RWPE2 (cell line): ENCODE results near the gene CDK1.

Experiments
- ATAC-seq: fragments of 200-7000 bp; cut with Tn5 transposase; 3 replicates; pipeline ENCODE4 v1.9.1; 2021; ENCODE audit warnings: low read depth
- DNase-seq: peaks from one replicate; pipeline ENCODE4 v3.0.0-alpha.2; 2020; ENCODE audit warnings: low spot score
- H3K27ac ChIP-seq: fragments of 450-650 bp; 2 replicates; pipeline ENCODE4 v1.5.1; 2017; ENCODE audit warnings: mild to moderate bottlenecking; ENCODE audit not compliant: poor library complexity, severe bottlenecking
- H3K27me3 ChIP-seq: fragments of 250-450 bp; sonication (Bioruptor Pico); 2 replicates; pipeline ENCODE4 v1.5.1; 2021; ENCODE audit warnings: mild to moderate bottlenecking, moderate library complexity; ENCODE audit not compliant: insufficient read depth, poor library complexity, severe bottlenecking
- H3K36me3 ChIP-seq: fragments of 250-450 bp; sonication (Bioruptor Pico); 2 replicates; pipeline ENCODE4 v1.5.1; 2020; ENCODE audit warnings: low read depth, mild to moderate bottlenecking, moderate library complexity
- H3K4me1 ChIP-seq: fragments of 250-450 bp; sonication (Bioruptor Pico); 2 replicates; pipeline ENCODE4 v1.5.1; 2021; ENCODE audit warnings: mild to moderate bottlenecking, moderate library complexity; ENCODE audit not compliant: insufficient read depth, poor library complexity, severe bottlenecking
- H3K4me3 ChIP-seq: fragments of 250-450 bp; sonication (Bioruptor Pico); 2 replicates; pipeline ENCODE4 v1.5.1; 2021; ENCODE audit warnings: mild to moderate bottlenecking, moderate library complexity; ENCODE audit not compliant: severe bottlenecking
- H3K9me3 ChIP-seq: fragments of 250-450 bp; sonication (Bioruptor Pico); 2 replicates; pipeline ENCODE4 v1.5.1; 2021; ENCODE audit warnings: mild to moderate bottlenecking, moderate library complexity; ENCODE audit not compliant: severe bottlenecking
- TF ChIP-seq, protein P1 (sequence below): fragments of 450-650 bp; IDR thresholded peaks from one replicate; pipeline ENCODE4 v1.5.1; 2017; ENCODE audit warnings: mild to moderate bottlenecking, moderate library complexity; ENCODE audit not compliant: poor library complexity, severe bottlenecking

The CDK1 gene

DNA sequence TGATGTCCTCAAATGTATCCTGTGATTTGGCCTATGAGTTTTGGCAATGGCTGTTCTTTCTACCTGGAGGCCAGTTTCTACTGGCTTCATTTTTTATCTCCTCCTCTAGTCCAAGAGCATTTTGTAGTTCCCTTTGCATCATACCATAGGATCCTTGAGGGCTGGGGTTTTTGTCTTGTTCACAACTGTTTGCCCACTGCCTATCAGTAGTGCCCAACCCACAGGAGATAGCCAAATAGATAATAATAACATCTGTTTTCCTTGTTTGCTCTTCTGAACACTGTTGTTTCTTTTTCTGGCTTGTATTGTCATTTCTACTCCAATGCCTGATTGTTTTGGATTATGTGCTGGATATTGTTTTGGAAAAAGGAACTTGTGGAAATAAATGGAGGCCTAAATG is 3.4 kb downstream of the CDK1 start:
- Histone ChIP-seq H3K36me3 (peaks cover 75% of the 10 kb centered on the region), H3K27me3 (no peaks in the 10 kb centered on the region)
- TF ChIP-seq, protein P1, sequence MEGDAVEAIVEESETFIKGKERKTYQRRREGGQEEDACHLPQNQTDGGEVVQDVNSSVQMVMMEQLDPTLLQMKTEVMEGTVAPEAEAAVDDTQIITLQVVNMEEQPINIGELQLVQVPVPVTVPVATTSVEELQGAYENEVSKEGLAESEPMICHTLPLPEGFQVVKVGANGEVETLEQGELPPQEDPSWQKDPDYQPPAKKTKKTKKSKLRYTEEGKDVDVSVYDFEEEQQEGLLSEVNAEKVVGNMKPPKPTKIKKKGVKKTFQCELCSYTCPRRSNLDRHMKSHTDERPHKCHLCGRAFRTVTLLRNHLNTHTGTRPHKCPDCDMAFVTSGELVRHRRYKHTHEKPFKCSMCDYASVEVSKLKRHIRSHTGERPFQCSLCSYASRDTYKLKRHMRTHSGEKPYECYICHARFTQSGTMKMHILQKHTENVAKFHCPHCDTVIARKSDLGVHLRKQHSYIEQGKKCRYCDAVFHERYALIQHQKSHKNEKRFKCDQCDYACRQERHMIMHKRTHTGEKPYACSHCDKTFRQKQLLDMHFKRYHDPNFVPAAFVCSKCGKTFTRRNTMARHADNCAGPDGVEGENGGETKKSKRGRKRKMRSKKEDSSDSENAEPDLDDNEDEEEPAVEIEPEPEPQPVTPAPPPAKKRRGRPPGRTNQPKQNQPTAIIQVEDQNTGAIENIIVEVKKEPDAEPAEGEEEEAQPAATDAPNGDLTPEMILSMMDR: no peak

DNA sequence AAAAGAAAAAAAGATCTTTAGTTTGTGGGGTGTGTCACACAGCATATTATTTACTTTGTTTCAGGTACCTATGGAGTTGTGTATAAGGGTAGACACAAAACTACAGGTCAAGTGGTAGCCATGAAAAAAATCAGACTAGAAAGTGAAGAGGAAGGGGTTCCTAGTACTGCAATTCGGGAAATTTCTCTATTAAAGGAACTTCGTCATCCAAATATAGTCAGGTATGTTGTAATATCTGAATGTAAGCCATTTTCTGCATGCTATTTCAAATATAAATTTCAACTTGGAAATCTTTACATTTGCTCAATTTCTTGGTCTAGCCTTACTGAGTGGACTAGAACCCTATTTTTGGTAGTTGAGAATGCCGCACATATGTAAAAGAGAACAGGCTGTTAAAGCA is 6.4 kb downstream of the CDK1 start:
- no peak for ATAC-seq
- no peaks in the 10 kb centered on the region for H3K27me3 ChIP-seq
- no peak for DNase-seq
- peaks cover 41% of the 10 kb centered on the region for H3K4me1 ChIP-seq
- H3K36me3 ChIP-seq: peaks cover 100% of the 10 kb centered on the region
- no peaks in the 10 kb centered on the region for H3K9me3 ChIP-seq
- no peak overlapping the region for H3K27ac ChIP-seq
- no peak overlapping the region for H3K4me3 ChIP-seq
- TF ChIP-seq, protein P1: no peak

More for the DNA sequence above, 3.4 kb downstream of the CDK1 start:
- H3K4me3 ChIP-seq: no peak overlapping the region
- no peak overlapping the region for H3K27ac ChIP-seq
- no peak for DNase-seq
- no peak for ATAC-seq
- H3K9me3 ChIP-seq: no peaks in the 10 kb centered on the region
- peaks cover 46% of the 10 kb centered on the region for H3K4me1 ChIP-seq

- TF ChIP-seq, protein P1: no peak
- Histone ChIP-seq H3K27me3 (no peaks in the 10 kb centered on the region), H3K4me1 (peaks cover 6% of the 10 kb centered on the region), H3K27ac (no peak overlapping the region), H3K4me3 (no peak overlapping the region), H3K9me3 (no peaks in the 10 kb centered on the region), H3K36me3 (peaks cover 100% of the 10 kb centered on the region)
- DNase-seq (no peak), ATAC-seq (no peak)
Measured at GRCh38 chr10:60788544-60788943, 10.3 kb downstream of the CDK1 start.

DNA sequence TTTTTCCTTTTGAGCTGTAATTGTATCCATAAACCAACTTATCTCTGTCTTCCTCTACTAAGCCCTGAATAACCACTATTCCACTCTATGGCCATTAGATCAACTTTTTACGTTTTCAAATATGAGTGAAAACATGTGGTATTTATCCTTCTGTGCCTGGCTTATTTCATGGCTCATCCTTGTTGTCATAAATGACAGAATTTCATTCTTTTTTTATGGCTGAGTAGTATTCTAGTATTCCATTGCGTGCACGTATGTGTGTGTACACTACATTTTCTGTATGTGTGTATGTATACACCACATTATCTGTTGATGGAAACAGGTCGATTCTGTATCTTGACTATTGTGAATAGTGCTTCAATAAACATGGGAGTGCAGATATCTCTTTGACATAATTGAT is 11.1 kb downstream of the CDK1 start:
- Histone ChIP-seq H3K36me3 (peaks cover 100% of the 10 kb centered on the region), H3K9me3 (no peaks in the 10 kb centered on the region), H3K4me1 (peaks cover 3% of the 10 kb centered on the region), H3K4me3 (no peak overlapping the region), H3K27me3 (no peaks in the 10 kb centered on the region), H3K27ac (no peak overlapping the region)
- DNase-seq: no peak
- no peak for ATAC-seq
- TF ChIP-seq, protein P1: no peak

DNA sequence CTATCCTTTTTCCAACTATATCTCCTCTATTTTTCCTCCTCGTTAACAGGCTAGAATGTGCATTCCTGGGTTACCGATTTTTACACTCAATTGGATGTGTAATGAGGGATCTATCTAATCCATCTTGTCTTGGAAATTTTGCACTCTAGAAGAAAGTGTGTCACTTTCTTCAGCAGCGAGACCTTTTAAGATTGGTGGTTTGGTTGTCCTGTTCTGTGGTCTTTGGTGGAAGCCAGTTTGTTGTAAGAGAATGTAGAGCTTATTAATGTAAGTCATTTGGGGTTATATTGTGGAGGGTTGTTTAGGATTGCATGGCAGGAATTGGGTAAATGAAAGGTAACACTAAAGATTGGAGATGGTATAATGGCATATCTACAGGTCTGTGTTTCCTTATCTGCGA is 16.7 kb downstream of the CDK1 start:
- Histone ChIP-seq H3K4me1 (no peaks in the 10 kb centered on the region), H3K27ac (no peak overlapping the region), H3K9me3 (no peaks in the 10 kb centered on the region), H3K4me3 (no peak overlapping the region), H3K36me3 (peaks cover 64% of the 10 kb centered on the region), H3K27me3 (no peaks in the 10 kb centered on the region)
- no peak for DNase-seq
- ATAC-seq: no peak
- TF ChIP-seq, protein P1: no peak
